ENCODE data around the gene MYRIP. TPM values are rescaled to one million over a fixed set of nuclear protein-coding genes. Genes with fewer than 3 reads are reported as not detected.

MYRIP gene
- total RNA-seq, 4 donors from 2014 or later, result 2.4 to 9.8 (median 4.4) TPM

DNA sequence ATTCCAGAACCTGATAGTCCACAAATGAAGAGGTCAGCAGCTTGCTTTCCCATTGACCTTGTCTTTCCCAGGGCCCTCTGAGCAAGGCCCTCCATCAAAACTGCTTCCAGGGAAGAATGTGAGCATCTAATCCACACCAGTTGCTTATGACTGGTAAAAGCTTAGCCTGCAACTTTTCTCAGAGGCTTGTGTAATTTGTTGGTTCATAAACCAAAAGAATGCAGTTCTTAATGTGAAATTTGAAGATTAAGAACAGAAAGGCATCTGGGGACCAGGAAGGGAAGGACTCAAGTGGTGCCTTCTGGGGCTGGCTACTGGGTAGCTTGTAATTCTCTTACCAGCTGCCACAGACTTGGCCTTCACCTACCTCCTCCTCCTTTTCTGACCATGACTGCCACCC lies 439.2 kb downstream of the MYRIP start:
- TF ChIP-seq, protein P1, sequence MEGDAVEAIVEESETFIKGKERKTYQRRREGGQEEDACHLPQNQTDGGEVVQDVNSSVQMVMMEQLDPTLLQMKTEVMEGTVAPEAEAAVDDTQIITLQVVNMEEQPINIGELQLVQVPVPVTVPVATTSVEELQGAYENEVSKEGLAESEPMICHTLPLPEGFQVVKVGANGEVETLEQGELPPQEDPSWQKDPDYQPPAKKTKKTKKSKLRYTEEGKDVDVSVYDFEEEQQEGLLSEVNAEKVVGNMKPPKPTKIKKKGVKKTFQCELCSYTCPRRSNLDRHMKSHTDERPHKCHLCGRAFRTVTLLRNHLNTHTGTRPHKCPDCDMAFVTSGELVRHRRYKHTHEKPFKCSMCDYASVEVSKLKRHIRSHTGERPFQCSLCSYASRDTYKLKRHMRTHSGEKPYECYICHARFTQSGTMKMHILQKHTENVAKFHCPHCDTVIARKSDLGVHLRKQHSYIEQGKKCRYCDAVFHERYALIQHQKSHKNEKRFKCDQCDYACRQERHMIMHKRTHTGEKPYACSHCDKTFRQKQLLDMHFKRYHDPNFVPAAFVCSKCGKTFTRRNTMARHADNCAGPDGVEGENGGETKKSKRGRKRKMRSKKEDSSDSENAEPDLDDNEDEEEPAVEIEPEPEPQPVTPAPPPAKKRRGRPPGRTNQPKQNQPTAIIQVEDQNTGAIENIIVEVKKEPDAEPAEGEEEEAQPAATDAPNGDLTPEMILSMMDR (IDR thresholded peaks at IDR 0.05; ENCODE audit: low read depth), result no peak

DNA sequence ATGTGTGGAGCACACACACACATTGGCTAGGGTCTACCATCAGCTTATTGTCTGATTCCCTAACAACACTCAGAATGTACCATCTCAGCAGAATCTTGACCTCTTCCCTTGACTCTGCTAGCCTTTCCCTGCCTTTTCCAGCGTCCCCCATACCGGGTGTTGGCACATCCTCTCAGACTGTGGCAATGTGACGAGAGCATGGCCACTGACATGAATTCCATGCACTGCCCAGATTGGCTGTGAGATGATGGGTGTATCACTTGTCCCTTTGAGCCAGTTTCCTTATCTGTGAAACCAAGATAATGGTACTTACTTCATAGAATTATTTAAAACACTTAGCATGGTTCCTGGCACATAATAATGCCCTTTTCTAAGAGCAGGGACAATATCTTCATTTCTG lies 439.8 kb downstream of the MYRIP start:
- TF ChIP-seq, protein P1 (IDR thresholded peaks at IDR 0.05; ENCODE audit: low read depth), result no peak

DNA sequence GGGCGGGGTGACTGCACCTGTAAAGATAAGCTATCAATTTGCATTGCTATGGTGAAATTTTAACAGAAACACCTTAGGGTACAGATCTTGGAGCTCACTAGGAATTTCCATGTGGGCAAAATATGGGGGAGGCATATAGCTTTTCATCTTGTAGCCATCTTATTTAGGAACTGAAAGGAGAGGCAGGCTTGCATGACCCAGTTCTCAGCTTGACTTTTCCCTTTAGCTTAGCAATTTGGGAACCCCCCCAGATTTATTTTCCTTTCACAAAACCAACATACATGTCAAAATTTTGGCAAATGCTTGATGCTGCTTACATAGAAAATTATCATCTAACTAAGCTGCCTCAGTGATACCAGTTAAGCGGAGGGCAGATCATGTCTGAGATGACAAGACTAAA lies 445.1 kb downstream of the MYRIP start:
- TF ChIP-seq, protein P1 (IDR thresholded peaks at IDR 0.05; ENCODE audit: low read depth), result no peak

DNA sequence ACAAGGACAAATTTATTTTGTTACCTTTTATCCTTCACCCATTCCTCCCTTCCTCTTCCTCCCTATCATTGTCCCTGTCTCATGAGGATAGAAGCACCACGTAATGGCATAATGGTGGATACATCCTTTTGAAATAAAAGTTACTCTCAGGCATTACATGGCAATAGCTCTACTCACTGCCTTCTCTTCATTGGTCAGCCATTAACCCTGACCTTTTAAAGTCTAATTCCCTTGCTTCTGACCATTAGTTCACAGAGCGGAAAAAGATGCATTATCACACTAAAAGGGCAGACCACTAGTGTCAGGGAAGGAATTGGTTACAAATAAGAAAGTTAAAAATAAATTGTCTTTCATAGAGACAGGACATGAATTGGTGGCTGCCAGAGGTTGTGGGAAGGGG lies 445.5 kb downstream of the MYRIP start:
- TF ChIP-seq, protein P1 (IDR thresholded peaks at IDR 0.05; ENCODE audit: low read depth), result no peak

DNA sequence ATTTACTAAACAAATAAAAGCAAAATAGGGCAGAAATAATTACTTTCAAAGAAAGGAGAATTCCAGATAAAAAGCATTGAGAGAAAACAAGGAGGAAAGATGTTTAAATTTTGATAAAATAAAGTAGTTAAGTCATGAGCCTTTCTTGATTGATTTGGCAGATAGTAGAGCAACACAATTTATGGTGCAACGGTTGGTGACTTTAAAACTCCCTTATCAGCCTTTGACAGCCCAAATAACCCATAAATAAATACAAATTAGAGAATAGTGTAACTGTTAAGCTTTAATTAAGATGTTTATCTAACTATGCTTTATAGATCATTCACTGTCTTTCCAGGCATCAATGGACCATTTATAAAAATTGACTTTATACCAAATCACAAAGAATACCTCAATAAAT lies 446.1 kb downstream of the MYRIP start:
- TF ChIP-seq, protein P1 (IDR thresholded peaks at IDR 0.05; ENCODE audit: low read depth), result no peak

DNA sequence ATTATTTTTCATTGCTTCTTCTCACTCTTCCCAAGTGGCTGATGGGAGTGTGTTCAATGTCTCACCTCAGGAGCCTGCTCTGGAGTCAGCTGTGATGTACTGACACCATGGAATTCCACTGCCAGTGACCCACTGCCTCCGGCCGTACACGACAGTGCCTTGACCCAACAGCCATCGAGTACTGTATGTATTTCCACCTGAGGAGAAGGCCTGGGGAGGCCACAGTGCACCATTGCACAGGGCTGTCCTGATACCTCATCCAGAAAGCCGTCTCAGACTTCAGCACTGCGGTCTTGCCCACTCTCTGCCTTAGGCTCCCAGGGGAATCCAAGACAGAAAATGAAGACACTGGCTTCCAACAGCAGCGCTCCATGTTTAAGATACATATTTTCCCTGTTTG lies 448.7 kb downstream of the MYRIP start:
- TF ChIP-seq, protein P1 (IDR thresholded peaks at IDR 0.05; ENCODE audit: low read depth), result no peak

DNA sequence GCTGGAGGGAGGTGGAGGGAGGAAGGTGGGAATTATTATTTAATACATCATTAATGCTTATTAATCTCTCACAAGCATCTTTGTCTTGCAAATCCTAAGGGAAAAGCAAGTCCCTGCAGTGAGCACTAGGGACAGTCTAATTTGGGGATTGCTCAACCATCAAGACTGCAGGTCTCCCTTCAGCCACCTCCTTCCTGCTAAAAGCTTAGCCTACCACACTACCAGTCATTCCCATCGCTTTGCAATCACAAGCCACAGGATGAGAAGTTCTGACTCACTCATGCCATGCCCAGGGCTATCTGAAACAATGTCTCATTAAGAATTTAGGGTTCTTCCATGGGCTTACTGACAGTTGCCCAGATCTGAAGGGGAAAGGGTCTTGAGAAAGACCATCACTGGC lies 449.1 kb downstream of the MYRIP start:
- TF ChIP-seq, protein P1 (IDR thresholded peaks at IDR 0.05; ENCODE audit: low read depth), result no peak
